Activated CD4-positive, alpha-beta memory T cell treated with anti-CD3 and anti-CD28 coated beads for 36 hours (primary cell): ENCODE measurements around the gene LONRF3. TPM values are rescaled to one million over a fixed set of nuclear protein-coding genes. Genes with fewer than 3 reads are reported as not detected.
A peak's percentile ranks its signal among the peaks of the same experiment; 100 is the strongest.
"Not testable (repeated sequence)": the region's sequence is repeated elsewhere in the genome, so short reads cannot be mapped to it uniquely, and the experiment has no call there.

Experiments
- CTCF ChIA-PET: fragments of 350-600 bp; sonication (Branson Sonifier 250); formaldehyde crosslinking; loops from one replicate; lab custom pipeline; 2021; ENCODE audit warnings: antibody characterized with exemption, inconsistent platforms; lab: Charles Lee
- POLR2A ChIA-PET: fragments of 350-600 bp; sonication (Branson Sonifier 250); formaldehyde crosslinking; loops from one replicate; lab custom pipeline; 2021; ENCODE audit warnings: antibody characterized with exemption; lab: Charles Lee
- DNase-seq: peaks from one replicate; pipeline ENCODE4 v3.0.0-alpha.2; 2020
- H3K27ac Mint-ChIP-seq: one replicate; pipeline ENCODE4 v1.8.0; 2021; ENCODE audit warnings: mixed read lengths
- H3K27me3 Mint-ChIP-seq: one replicate; pipeline ENCODE4 v1.8.0; 2021; ENCODE audit warnings: mixed read lengths
- H3K36me3 Mint-ChIP-seq: one replicate; pipeline ENCODE4 v1.8.0; 2021; ENCODE audit warnings: mixed read lengths
- H3K4me1 Mint-ChIP-seq: one replicate; pipeline ENCODE4 v1.8.0; 2021; ENCODE audit warnings: low read depth, mixed read lengths
- H3K4me3 Mint-ChIP-seq: one replicate; pipeline ENCODE4 v1.8.0; 2021; ENCODE audit warnings: mild to moderate bottlenecking, mixed read lengths
- H3K9me3 Mint-ChIP-seq: one replicate; pipeline ENCODE4 v1.8.0; 2021; ENCODE audit warnings: mixed read lengths
- intact Hi-C: fragments of 100-400 bp; cut with micrococcal nuclease; formaldehyde crosslinking; loops from one replicate; pipeline ENCODE4 v1.15.1; 2023
- total RNA-seq, 2 experiments: library from RNA; stranded (reverse); gene quantifications; one replicate each; pipeline ENCODE4 v1.2.3, GENCODE V29; 2021

The LONRF3 gene
- total RNA-seq, 2 experiments from 2014 or later, result 4.3 to 4.5 TPM

GRCh38 chrX:118990512-118991227 lies 16.3 kb downstream of the LONRF3 start:
- ChIA-PET POLR2A (no interaction called here), CTCF (no interaction called here)
- H3K27me3 Mint-ChIP-seq, result no peaks in the 10 kb centered on the region
- H3K4me3 Mint-ChIP-seq, result no peak overlapping the region
- H3K9me3 Mint-ChIP-seq, result no peaks in the 10 kb centered on the region
- no peak for DNase-seq
- intact Hi-C loops, result no loop called here
- H3K27ac Mint-ChIP-seq, result no peak overlapping the region
- peaks cover 26% of the 10 kb centered on the region for H3K36me3 Mint-ChIP-seq
- peaks cover 24% of the 10 kb centered on the region for H3K4me1 Mint-ChIP-seq

- Mint-ChIP-seq H3K36me3 (peaks cover 26% of the 10 kb centered on the region), H3K4me1 (peaks cover 24% of the 10 kb centered on the region)
- DNase-seq, H3K27me3 Mint-ChIP-seq, H3K27ac Mint-ChIP-seq, intact Hi-C loops, POLR2A ChIA-PET, H3K9me3 Mint-ChIP-seq, H3K4me3 Mint-ChIP-seq: not testable (repeated sequence)
- CTCF ChIA-PET, result interaction anchor here (1.2 kb wide), 1 partner anchor 12 kb away, joined by 4 read pairs; no protein-coding TSS in a partner anchor
Measured at GRCh38 chrX:118992441-118993121, 18.2 kb downstream of the LONRF3 start.

- ChIA-PET CTCF (interaction anchor here (0.6 to 5.2 kb wide), 3 partner anchors 63 to 234 kb away, joined by 3 to 34 read pairs (median 4); no protein-coding TSS in a partner anchor), POLR2A (no interaction called here)
- H3K4me3 Mint-ChIP-seq, result no peak overlapping the region
- intact Hi-C loops, result no loop called here
- H3K4me1 Mint-ChIP-seq, result peaks cover 10% of the 10 kb centered on the region
- H3K27me3 Mint-ChIP-seq, result no peaks in the 10 kb centered on the region
- H3K9me3 Mint-ChIP-seq, result no peaks in the 10 kb centered on the region
- no peaks in the 10 kb centered on the region for H3K36me3 Mint-ChIP-seq
- H3K27ac Mint-ChIP-seq, result no peak overlapping the region
- no peak for DNase-seq
Measured at GRCh38 chrX:119003462-119003861, 29.0 kb downstream of the LONRF3 start.

DNA sequence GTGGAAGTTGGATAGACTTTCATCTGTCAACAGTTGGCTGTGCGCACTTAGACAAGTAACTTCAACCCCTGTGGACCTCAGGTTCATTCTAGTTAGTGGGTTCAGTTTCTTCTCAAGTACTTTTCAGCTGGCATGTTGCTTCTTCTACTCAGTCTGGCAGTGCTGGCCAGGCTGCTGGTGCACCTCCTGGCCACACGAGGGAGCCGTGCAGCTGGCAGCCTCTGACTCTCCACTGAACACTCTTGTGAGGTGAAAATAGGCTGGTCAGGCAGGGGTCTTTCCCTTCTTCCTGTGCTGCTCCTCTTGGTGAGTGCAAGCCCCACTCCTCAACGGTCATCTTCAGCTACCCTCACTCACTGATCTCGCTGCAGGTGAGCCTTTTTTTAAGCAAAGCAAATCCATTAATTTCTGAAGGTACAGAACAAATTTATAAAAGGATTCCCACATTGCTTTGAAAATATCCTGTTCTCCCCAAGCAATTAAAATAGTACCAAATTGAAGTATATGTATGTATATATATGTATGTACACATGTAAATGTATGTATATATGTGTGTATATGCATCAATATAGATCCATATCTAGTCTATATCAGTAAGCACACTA lies 30.6 kb downstream of the LONRF3 start:
- intact Hi-C loops, result loop anchor here (1.0 kb wide), 1 partner anchor 62 kb away; no protein-coding TSS in a partner anchor
- POLR2A ChIA-PET, result no interaction called here
- DNase-seq, result peak; percentile 63

DNA sequence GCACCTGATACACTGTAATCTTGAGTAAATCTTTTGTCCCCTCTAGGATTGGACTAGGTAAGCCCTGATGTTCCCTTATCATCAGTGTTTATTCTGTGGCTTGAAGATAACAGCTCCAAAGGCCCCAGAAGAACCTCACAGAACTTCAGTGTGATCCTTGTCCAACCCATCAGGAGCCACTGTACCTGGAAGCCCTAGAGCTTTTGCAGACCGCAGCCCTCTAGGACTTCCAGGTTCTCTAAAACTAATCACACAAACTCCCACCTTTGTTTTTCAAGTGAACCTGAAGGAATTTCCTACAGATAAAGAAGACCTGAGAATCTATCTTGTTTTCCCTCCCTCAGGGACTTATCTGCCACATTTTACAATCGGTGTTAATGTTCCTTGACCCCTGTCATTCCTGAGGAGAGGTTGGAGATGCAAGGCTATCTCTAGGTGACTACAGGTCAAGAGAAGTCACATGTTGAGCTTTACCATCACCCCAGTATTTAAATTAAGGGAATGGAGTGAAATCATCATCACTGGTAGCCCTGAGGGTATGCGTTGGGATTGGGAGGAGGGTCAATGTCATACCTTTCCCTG lies 32.9 kb downstream of the LONRF3 start:
- Mint-ChIP-seq H3K27me3 (no peaks in the 10 kb centered on the region), H3K4me3 (no peak overlapping the region), H3K36me3 (peaks cover 8% of the 10 kb centered on the region), H3K27ac (no peak overlapping the region), H3K9me3 (no peaks in the 10 kb centered on the region), H3K4me1 (peaks cover 3% of the 10 kb centered on the region)
- intact Hi-C loops, result no loop called here
- ChIA-PET CTCF (interaction anchor here (1.2 to 5.2 kb wide), 3 partner anchors 9 to 158 kb away, joined by 3 to 34 read pairs (median 3); no protein-coding TSS in a partner anchor), POLR2A (no interaction called here)
- no peak for DNase-seq

More for the DNA sequence above, 30.6 kb downstream of the LONRF3 start:
- no peaks in the 10 kb centered on the region for H3K27me3 Mint-ChIP-seq
- no peak overlapping the region for H3K4me3 Mint-ChIP-seq
- peaks cover 5% of the 10 kb centered on the region for H3K4me1 Mint-ChIP-seq
- H3K36me3 Mint-ChIP-seq, result no peaks in the 10 kb centered on the region
- H3K9me3 Mint-ChIP-seq, result no peaks in the 10 kb centered on the region
- CTCF ChIA-PET, result interaction anchor here (1.0 to 5.2 kb wide), 9 partner anchors 10 to 166 kb away, joined by 4 to 34 read pairs (median 5); no protein-coding TSS in a partner anchor
- H3K27ac Mint-ChIP-seq, result no peak overlapping the region

GRCh38 chrX:119008110-119008744 lies 33.8 kb downstream of the LONRF3 start:
- H3K27me3 Mint-ChIP-seq, result no peaks in the 10 kb centered on the region
- peak; percentile 45 for DNase-seq
- no peak overlapping the region for H3K4me3 Mint-ChIP-seq
- H3K4me1 Mint-ChIP-seq, result peaks cover 3% of the 10 kb centered on the region
- H3K9me3 Mint-ChIP-seq, result no peaks in the 10 kb centered on the region
- intact Hi-C loops, result loop anchor here (1.0 kb wide), 1 partner anchor 160 kb away; no protein-coding TSS in a partner anchor
- peaks cover 8% of the 10 kb centered on the region for H3K36me3 Mint-ChIP-seq
- H3K27ac Mint-ChIP-seq, result no peak overlapping the region
- POLR2A ChIA-PET, result no interaction called here
- CTCF ChIA-PET, result interaction anchor here (0.6 to 1.1 kb wide), 6 partner anchors 8 to 160 kb away, joined by 3 to 6 read pairs (median 4); no protein-coding TSS in a partner anchor

DNA sequence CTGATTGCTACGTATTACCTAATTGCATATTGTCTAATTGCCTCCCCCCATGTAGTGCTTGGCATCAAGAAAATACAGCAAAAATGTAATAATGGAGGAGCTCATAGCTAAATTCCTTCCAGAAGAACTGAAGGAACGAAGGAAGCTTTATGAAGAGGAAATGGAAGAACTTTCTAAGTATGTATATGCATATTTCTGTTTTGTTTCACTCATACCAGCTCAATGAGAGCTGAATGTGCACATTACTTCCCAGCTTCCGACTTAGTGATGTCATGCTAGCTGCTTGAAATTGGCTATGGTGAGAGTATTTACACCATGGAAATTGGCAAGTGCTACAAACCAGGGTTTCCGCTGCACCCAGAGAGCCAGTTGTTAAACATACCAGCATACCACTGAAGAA lies 34.7 kb downstream of the LONRF3 start:
- no peak for DNase-seq
- POLR2A ChIA-PET, result no interaction called here
- H3K4me1 Mint-ChIP-seq, result peaks cover 5% of the 10 kb centered on the region
- H3K27me3 Mint-ChIP-seq, result no peaks in the 10 kb centered on the region
- peaks cover 11% of the 10 kb centered on the region for H3K36me3 Mint-ChIP-seq
- CTCF ChIA-PET, result interaction anchor here (0.9 to 1.1 kb wide), 4 partner anchors 12 to 161 kb away, joined by 3 to 6 read pairs (median 4); no protein-coding TSS in a partner anchor
- H3K27ac Mint-ChIP-seq, result no peak overlapping the region
- H3K9me3 Mint-ChIP-seq, result no peaks in the 10 kb centered on the region
- intact Hi-C loops, result no loop called here
- no peak overlapping the region for H3K4me3 Mint-ChIP-seq

GRCh38 chrX:119010491-119010890 lies 36.1 kb downstream of the LONRF3 start:
- no peaks in the 10 kb centered on the region for H3K27me3 Mint-ChIP-seq
- intact Hi-C loops, result no loop called here
- no peak for DNase-seq
- H3K9me3 Mint-ChIP-seq, result no peaks in the 10 kb centered on the region
- H3K4me3 Mint-ChIP-seq, result no peak overlapping the region
- no peak overlapping the region for H3K27ac Mint-ChIP-seq
- ChIA-PET CTCF (no interaction called here), POLR2A (no interaction called here)
- peaks cover 14% of the 10 kb centered on the region for H3K4me1 Mint-ChIP-seq
- peaks cover 15% of the 10 kb centered on the region for H3K36me3 Mint-ChIP-seq

DNA sequence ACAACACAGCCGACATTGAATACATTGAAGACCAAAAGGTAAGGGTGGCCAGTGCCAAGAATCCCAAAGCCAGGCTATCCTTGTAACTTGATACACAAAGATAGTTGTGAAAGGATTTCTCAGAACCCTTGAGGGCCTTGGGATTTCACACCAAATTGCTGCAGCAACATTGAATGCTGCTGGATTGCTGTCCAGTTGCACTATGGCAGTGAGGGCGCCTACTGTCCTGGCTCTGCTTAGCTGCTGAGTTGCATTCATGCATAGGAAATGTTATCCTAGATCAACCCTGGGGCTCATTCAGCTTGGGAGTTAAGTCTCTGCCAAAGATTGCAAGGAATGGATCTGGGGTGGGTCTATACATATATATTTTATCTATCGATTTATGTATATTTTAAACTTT lies 38.7 kb downstream of the LONRF3 start:
- H3K27me3 Mint-ChIP-seq, result no peaks in the 10 kb centered on the region
- no peak for DNase-seq
- no peak overlapping the region for H3K27ac Mint-ChIP-seq
- peaks cover 20% of the 10 kb centered on the region for H3K4me1 Mint-ChIP-seq
- ChIA-PET CTCF (no interaction called here), POLR2A (no interaction called here)
- intact Hi-C loops, result no loop called here
- H3K4me3 Mint-ChIP-seq, result no peak overlapping the region
- H3K9me3 Mint-ChIP-seq, result peaks cover 5% of the 10 kb centered on the region
- peaks cover 30% of the 10 kb centered on the region for H3K36me3 Mint-ChIP-seq

- H3K36me3 Mint-ChIP-seq, result peaks cover 29% of the 10 kb centered on the region
- ChIA-PET CTCF (interaction anchor here (0.9 to 1.4 kb wide), 3 partner anchors 8 to 168 kb away, joined by 3 to 9 read pairs (median 3); no protein-coding TSS in a partner anchor), POLR2A (no interaction called here)
- no peaks in the 10 kb centered on the region for H3K27me3 Mint-ChIP-seq
- H3K4me1 Mint-ChIP-seq, result peaks cover 20% of the 10 kb centered on the region
- H3K27ac Mint-ChIP-seq, result no peak overlapping the region
- intact Hi-C loops, result loop anchor here (5.0 kb wide), 1 partner anchor 38 kb away; no protein-coding TSS in a partner anchor
- H3K9me3 Mint-ChIP-seq, result peaks cover 5% of the 10 kb centered on the region
- no peak overlapping the region for H3K4me3 Mint-ChIP-seq
- DNase-seq, result peak; percentile 73
Measured at GRCh38 chrX:119015407-119016237, 41.2 kb downstream of the LONRF3 start.
